ENCODE data around the gene XRCC3.

- TF ChIP-seq, protein P1, sequence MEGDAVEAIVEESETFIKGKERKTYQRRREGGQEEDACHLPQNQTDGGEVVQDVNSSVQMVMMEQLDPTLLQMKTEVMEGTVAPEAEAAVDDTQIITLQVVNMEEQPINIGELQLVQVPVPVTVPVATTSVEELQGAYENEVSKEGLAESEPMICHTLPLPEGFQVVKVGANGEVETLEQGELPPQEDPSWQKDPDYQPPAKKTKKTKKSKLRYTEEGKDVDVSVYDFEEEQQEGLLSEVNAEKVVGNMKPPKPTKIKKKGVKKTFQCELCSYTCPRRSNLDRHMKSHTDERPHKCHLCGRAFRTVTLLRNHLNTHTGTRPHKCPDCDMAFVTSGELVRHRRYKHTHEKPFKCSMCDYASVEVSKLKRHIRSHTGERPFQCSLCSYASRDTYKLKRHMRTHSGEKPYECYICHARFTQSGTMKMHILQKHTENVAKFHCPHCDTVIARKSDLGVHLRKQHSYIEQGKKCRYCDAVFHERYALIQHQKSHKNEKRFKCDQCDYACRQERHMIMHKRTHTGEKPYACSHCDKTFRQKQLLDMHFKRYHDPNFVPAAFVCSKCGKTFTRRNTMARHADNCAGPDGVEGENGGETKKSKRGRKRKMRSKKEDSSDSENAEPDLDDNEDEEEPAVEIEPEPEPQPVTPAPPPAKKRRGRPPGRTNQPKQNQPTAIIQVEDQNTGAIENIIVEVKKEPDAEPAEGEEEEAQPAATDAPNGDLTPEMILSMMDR (IDR thresholded peaks at IDR 0.05; ENCODE audit: insufficient read depth, low read depth, low read length): no peak
- TF ChIP-seq EZH2 (IDR thresholded peaks at IDR 0.05; ENCODE audit: insufficient read depth, low read length): no peak
Measured at GRCh38 chr14:103705504-103706284, 9.6 kb downstream of the XRCC3 start.
